WTC11 (cell line): Measurements from ENCODE around the gene MADCAM1.

Experiments
- CTCF ChIP-seq: fragments of 200-600 bp; IDR thresholded peaks from 2 replicates; pipeline ENCODE4 v1.8.0; 2022; ENCODE audit warnings: antibody characterized with exemption
- ETV6 ChIP-seq: sonication (generic); formaldehyde crosslinking; IDR thresholded peaks from 2 replicates; pipeline ENCODE4 v1.8.1; 2022; ENCODE audit warnings: mild to moderate bottlenecking, missing genetic modification reagents

- no peak for TF ChIP-seq ETV6
- TF ChIP-seq CTCF: no peak
These were observed 21.7 kb downstream of the MADCAM1 start for GRCh38 chr19:517721-518597.
